ACC112 (cell line): ENCODE measurements around the gene LDHB.

Source experiments
- H2AFZ ChIP-seq: fragments of 200-600 bp; sonication (generic); one replicate; pipeline ENCODE4 v1.6.0; 2017; ENCODE audit warnings: antibody characterized with exemption, low read length; ENCODE audit not compliant: unreplicated experiment
- H3K27ac ChIP-seq: fragments of 200-600 bp; sonication (generic); 2 replicates; pipeline ENCODE4 v1.5.1; 2014; ENCODE audit warnings: low read depth, mild to moderate bottlenecking, antibody characterized with exemption, low read length, moderate library complexity
- H3K27me3 ChIP-seq: fragments of 200-600 bp; sonication (generic); 2 replicates; pipeline ENCODE4 v1.6.1; 2014; ENCODE audit warnings: mild to moderate bottlenecking, antibody characterized with exemption, low read length, moderate library complexity, mixed read lengths; ENCODE audit not compliant: insufficient read depth
- H3K36me3 ChIP-seq: fragments of 200-600 bp; sonication (generic); 2 replicates; pipeline ENCODE4 v1.6.1; 2016; ENCODE audit warnings: mild to moderate bottlenecking, antibody characterized with exemption, low read length, moderate library complexity, mixed read lengths; ENCODE audit not compliant: insufficient read depth
- H3K4me1 ChIP-seq: fragments of 200-600 bp; sonication (generic); one replicate; pipeline ENCODE4 v1.6.1; 2016; ENCODE audit warnings: low read length, mixed read lengths; ENCODE audit not compliant: insufficient read depth, unreplicated experiment, control insufficient read depth
- H3K4me3 ChIP-seq: fragments of 200-600 bp; sonication (generic); 2 replicates; pipeline ENCODE4 v1.5.1; 2014; ENCODE audit warnings: mild to moderate bottlenecking, low read depth, low read length
- H3K79me2 ChIP-seq: fragments of 200-600 bp; sonication (generic); one replicate; pipeline ENCODE4 v1.6.0; 2016; ENCODE audit warnings: low read length; ENCODE audit not compliant: control insufficient read depth, unreplicated experiment, insufficient read depth

LDHB gene

DNA sequence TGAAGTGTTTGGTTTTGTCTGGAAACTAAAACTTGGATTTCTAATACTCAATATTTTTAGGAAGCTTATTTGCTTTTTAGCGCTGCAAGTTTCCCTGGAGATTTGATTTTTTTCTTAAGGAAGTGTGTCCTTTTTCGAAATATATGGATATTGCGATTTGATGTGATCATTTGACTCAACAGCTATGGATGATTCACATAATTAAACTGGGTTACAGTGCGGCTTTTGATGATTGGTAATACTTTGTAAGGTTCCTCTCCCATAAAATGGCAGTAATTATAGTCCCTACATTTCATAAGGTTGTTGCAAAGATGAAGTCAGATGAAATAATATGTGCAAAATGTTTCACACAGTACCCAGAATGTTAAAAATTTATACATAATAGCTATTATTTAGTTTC lies 13.1 kb downstream of the LDHB start:
- H3K4me3 ChIP-seq = no peak overlapping the region
- H3K4me1 ChIP-seq = peaks cover 12% of the 10 kb centered on the region
- peaks cover 66% of the 10 kb centered on the region for H3K36me3 ChIP-seq
- no peak overlapping the region for H2AFZ ChIP-seq
- H3K27ac ChIP-seq = no peak overlapping the region
- no peaks in the 10 kb centered on the region for H3K27me3 ChIP-seq
- peaks cover 30% of the 10 kb centered on the region for H3K79me2 ChIP-seq

DNA sequence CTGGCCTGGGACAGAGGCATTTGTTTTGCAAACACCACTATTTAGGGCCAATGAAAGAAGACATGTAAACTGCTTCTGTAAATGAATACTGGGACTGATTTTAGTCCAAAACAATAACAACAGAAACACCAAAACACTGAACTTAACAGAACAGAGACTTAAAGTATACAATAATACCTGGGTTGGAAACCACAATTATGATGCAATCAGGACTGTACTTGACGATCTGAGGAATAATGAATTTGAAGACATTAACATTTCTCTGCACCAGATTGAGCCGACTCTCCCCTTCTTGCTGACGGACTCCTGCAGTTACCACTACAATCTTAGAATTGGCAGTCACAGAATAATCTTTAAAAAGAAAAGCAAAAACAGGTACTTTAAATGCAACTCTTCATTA lies 13.9 kb downstream of the LDHB start:
- Histone ChIP-seq H3K4me1 (peaks cover 13% of the 10 kb centered on the region), H2AFZ (no peak overlapping the region), H3K27me3 (no peaks in the 10 kb centered on the region), H3K4me3 (no peak overlapping the region), H3K27ac (no peak overlapping the region), H3K79me2 (peaks cover 26% of the 10 kb centered on the region), H3K36me3 (peaks cover 66% of the 10 kb centered on the region)

DNA sequence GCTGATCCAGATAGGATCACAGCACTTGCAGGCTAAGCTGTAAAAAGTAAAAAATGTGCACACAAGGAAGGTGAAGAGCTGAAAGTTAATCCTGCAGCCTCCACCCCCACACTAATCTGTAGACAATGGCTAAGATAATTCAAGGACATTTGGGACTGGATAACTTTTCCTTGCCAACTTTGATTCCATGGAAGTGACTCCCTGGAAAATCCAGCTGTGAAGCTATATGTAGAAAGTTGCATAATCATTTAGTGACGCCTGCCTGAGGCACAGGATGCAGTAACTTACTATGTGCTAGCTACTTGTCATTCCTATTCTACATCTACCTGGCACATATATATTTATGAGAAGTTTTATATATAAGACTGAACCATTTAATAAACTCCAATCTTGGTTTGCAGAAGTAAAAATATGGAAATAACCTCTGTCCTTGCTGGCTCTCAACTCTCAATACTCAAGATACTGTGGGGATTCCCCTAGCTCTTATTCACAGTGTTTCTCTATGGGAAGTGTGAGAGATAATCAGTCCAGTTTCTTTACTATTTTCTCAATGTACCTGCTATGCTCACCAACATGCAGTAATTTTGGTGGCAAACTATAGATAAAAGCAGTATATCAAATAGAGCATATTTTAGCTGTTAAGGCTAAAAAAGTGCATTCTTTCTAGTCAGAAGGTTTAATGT lies 14.8 kb downstream of the LDHB start:
- Histone ChIP-seq H3K36me3 (peaks cover 63% of the 10 kb centered on the region), H3K4me1 (peaks cover 17% of the 10 kb centered on the region), H3K27me3 (no peaks in the 10 kb centered on the region), H2AFZ (no peak overlapping the region), H3K79me2 (peaks cover 17% of the 10 kb centered on the region), H3K27ac (no peak overlapping the region), H3K4me3 (no peak overlapping the region)

DNA sequence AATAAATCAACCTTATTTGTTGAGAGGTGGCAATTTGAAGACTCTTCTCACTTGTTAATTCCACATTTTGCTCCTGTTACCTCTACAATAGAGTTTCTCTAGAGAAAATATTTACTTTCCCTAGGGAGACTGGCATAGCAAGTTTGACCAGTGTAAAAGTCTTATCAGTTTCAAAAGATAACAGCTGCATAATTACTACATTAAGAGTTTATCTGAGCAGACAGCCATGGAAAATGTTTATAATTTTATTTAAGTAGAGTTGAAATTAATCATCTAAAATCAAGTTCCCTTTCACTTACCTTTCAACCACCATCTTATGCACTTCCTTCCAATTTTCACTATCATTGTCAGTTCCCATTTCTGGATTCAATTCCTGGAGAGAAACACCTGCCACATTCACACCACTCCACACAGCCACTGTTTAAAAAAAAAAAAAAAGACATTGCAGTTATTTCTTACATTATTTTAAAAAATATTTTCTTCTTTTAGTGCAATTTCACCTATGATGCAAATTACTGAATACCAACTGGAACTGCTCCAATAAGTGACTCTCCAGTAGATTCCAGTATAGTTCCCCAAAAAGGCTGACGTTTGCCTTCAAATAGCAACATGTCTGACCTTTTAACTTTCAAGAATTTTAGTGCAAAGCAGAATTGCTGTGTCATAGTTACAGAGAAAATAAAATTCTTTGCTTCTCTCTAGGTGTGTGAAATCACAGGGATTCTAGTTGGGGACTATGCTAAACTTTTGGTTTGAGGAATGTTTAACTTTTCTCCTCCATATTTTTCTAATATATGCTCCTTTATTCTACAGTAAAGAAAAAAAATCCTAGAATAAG lies 19.4 kb downstream of the LDHB start:
- peaks cover 9% of the 10 kb centered on the region for H3K79me2 ChIP-seq
- H3K4me1 ChIP-seq = peaks cover 9% of the 10 kb centered on the region
- H3K36me3 ChIP-seq = peaks cover 63% of the 10 kb centered on the region

DNA sequence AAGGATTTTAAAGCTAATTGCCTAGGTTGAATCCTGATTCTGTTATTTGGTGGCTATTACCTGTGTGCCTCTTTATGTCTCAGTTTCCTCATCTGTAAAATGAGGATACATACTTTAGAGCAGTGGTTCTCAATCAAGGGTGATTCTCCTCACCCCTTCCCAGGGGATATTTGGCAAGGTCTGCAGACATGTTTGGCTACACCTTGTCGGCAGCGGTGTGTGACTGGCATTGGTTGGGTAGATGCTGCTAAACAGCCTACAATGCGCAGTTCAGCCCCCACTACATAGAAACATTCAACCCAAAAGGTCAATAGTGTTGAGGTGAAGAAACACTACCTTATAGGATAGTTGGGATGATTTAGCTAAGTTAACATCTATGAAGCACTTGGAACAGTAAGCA lies 23.4 kb downstream of the LDHB start:
- Histone ChIP-seq H3K4me3 (no peak overlapping the region), H3K36me3 (peaks cover 35% of the 10 kb centered on the region), H3K4me1 (peaks cover 5% of the 10 kb centered on the region), H3K27ac (no peak overlapping the region), H3K79me2 (no peaks in the 10 kb centered on the region), H3K27me3 (no peaks in the 10 kb centered on the region), H2AFZ (no peak overlapping the region)

More for the DNA sequence above, 19.4 kb downstream of the LDHB start:
- H3K4me3 ChIP-seq = no peak overlapping the region
- no peaks in the 10 kb centered on the region for H3K27me3 ChIP-seq
- peak overlapping the region; percentile 48 for H3K27ac ChIP-seq
- H2AFZ ChIP-seq = no peak overlapping the region

DNA sequence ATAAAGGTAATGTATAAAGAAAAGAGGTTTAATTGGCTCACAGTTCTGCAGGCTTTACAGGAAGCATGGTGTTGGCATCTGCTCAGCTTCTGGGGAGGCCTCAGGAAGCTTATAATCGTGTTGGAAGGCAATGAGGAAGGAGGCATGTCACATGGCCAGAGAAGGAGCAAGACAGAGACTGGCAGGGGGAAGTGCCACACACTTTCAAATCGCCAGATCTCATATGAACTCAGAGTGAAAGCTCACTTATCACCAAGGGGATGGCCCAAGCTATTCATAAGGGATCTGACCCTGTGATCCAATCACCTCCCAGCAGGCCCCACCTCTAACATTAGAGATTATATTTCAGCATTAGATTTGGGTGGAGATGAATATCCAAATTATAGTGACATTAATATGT lies 26.3 kb downstream of the LDHB start:
- Histone ChIP-seq H3K4me3 (no peak overlapping the region), H3K36me3 (peaks cover 19% of the 10 kb centered on the region), H3K79me2 (no peaks in the 10 kb centered on the region), H3K4me1 (no peaks in the 10 kb centered on the region), H3K27me3 (no peaks in the 10 kb centered on the region), H2AFZ (no peak overlapping the region), H3K27ac (no peak overlapping the region)

DNA sequence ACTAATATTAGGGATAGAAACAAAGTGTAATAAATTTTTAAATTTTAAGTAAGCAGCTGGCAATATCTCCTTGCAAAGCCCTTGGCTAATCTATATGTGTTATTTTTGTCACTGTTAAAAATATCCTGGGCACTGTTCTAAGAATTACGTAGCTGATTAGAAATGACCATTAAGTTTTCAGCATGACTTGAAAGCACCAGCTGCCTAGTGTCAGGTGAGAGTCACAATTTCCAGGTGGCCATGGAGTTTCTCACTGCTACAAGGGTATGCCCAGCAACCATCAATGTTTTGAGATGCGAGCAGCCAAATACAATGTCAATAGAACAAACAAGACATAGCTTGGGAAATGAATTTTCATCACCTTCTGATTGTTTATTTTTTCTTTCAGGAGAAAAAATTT lies 29.7 kb downstream of the LDHB start:
- no peak overlapping the region for H2AFZ ChIP-seq
- H3K27ac ChIP-seq = no peak overlapping the region
- H3K27me3 ChIP-seq = no peaks in the 10 kb centered on the region
- H3K4me1 ChIP-seq = no peaks in the 10 kb centered on the region
- H3K36me3 ChIP-seq = no peaks in the 10 kb centered on the region
- no peak overlapping the region for H3K4me3 ChIP-seq
- no peaks in the 10 kb centered on the region for H3K79me2 ChIP-seq

DNA sequence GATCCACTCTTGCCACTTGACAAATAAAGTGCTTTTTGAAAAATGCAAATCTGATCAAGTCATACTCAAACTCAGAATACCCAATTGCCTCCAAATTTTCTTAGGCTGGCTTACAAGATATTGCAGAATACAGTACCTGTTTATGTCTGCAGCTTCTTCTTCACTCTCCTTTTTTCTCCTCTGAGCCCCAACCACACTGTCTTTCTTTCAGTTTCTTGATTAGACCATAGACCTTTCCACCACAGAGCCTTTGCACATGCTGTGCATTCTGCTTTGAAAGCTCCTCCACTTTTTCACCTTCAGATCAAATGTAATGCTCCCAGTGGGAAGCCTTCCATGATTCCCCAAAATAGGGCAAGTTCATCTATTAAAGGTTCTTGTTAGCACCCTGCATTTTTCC lies 39.1 kb downstream of the LDHB start:
- H3K36me3 ChIP-seq = no peaks in the 10 kb centered on the region
- no peak overlapping the region for H2AFZ ChIP-seq
- no peaks in the 10 kb centered on the region for H3K4me1 ChIP-seq
- H3K27ac ChIP-seq = no peak overlapping the region
- H3K79me2 ChIP-seq = no peaks in the 10 kb centered on the region
- no peaks in the 10 kb centered on the region for H3K27me3 ChIP-seq
- H3K4me3 ChIP-seq = no peak overlapping the region

DNA sequence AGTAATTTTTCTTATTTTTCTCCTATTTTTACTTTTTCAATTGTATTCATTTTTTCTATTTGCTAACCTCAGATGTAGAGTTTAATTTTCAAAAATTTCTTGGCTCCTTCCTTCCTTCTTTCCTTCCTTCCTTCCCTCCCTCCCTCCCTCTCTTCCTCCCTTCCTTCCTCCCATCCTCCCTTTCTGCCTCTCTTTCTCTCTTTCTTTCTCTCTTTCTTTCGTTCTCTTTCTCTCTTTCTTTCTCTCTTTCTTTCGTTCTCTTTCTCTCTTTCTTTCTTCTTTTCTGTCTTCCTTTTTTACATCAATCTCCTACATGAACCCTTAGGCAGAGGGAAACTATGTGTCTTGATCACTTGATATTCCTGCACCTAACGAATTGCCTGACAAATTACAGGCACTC lies 40.6 kb downstream of the LDHB start:
- Histone ChIP-seq H3K4me1 (no peaks in the 10 kb centered on the region), H3K4me3 (no peak overlapping the region), H2AFZ (no peak overlapping the region), H3K79me2 (no peaks in the 10 kb centered on the region), H3K27ac (no peak overlapping the region), H3K36me3 (no peaks in the 10 kb centered on the region), H3K27me3 (no peaks in the 10 kb centered on the region)

DNA sequence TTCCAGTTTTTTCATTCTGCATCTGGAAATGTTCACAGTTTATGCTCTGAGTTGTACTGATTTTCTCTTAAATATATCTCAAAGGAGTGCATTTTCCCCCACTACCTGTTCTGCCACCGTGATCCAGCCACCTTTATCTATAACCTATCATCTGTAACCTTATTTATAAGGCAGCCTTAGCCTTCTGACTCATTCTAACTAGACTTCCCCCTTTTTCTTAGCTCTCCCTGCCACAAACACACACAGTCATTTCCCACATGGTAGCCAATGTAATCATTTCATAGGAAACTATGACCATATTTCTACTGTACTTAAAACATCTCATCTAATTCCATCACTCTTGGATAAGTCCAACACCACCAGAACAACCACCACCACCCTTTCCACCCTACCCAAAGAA lies 42.2 kb downstream of the LDHB start:
- H3K4me3 ChIP-seq = no peak overlapping the region
- H2AFZ ChIP-seq = no peak overlapping the region
- no peak overlapping the region for H3K27ac ChIP-seq
- H3K36me3 ChIP-seq = no peaks in the 10 kb centered on the region
- no peaks in the 10 kb centered on the region for H3K4me1 ChIP-seq
- H3K79me2 ChIP-seq = no peaks in the 10 kb centered on the region
- no peaks in the 10 kb centered on the region for H3K27me3 ChIP-seq

DNA sequence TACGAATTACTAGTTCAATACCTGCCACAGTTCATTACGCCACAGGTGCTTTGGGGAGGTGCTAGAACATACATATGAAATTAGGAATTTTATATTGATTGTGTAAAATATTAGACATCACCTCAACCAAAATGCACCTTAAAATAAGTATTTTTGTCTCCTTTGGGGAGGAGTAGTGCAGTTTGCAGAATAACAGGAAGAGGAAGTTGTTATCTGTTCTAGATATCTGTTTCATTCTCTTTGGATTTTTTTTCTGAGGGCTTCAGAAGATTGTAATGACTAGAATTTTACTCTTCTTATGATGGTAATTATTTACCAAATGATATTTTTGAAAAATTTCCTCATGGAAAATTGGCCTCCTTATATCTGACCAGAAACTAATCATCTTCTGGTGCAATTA lies 43.1 kb downstream of the LDHB start:
- Histone ChIP-seq H3K4me1 (no peaks in the 10 kb centered on the region), H2AFZ (no peak overlapping the region), H3K4me3 (no peak overlapping the region), H3K79me2 (no peaks in the 10 kb centered on the region), H3K36me3 (no peaks in the 10 kb centered on the region), H3K27ac (no peak overlapping the region), H3K27me3 (no peaks in the 10 kb centered on the region)
